CD8-positive, alpha-beta memory T cell (primary cell): ENCODE results near the gene KIF13A. TPM values are rescaled to one million over a fixed set of nuclear protein-coding genes. Genes with fewer than 3 reads are reported as not detected.
A peak's percentile ranks its signal among the peaks of the same experiment; 100 is the strongest.
"Not testable (repeated sequence)": the region's sequence is repeated elsewhere in the genome, so short reads cannot be mapped to it uniquely, and the experiment has no call there.

Experiments
- CTCF ChIA-PET: fragments of 350-600 bp; sonication (Branson Sonifier 250); formaldehyde crosslinking; loops from one replicate; lab custom pipeline; 2021; ENCODE audit warnings: antibody characterized with exemption; lab: Charles Lee
- POLR2A ChIA-PET: fragments of 350-600 bp; sonication (Branson Sonifier 250); formaldehyde crosslinking; loops from one replicate; lab custom pipeline; 2021; ENCODE audit warnings: antibody characterized with exemption; lab: Charles Lee
- DNase-seq, 5 donors: peaks; one replicate each; pipeline versions ENCODE4 v3.0.0 to v3.0.0-alpha.2; 2020 to 2022; ENCODE audit warnings: mixed read lengths in 1 of 5
- H3K27ac ChIP-seq: one replicate; pipeline ENCODE4 v1.7.0; 2013; ENCODE audit warnings: low read depth, mild to moderate bottlenecking, low read length, moderate library complexity
- H3K27me3 ChIP-seq: 2 replicates; pipeline ENCODE4 v1.7.0; 2013; ENCODE audit warnings: low read length, mild to moderate bottlenecking; ENCODE audit not compliant: insufficient read depth, poor library complexity, severe bottlenecking
- H3K36me3 ChIP-seq: 2 replicates; pipeline ENCODE4 v1.7.0; 2013; ENCODE audit warnings: mild to moderate bottlenecking, low read length, moderate library complexity; ENCODE audit not compliant: insufficient read depth
- H3K4me1 ChIP-seq: 2 replicates; pipeline ENCODE4 v1.7.0; 2013; ENCODE audit warnings: mild to moderate bottlenecking, low read length, moderate library complexity; ENCODE audit not compliant: insufficient read depth
- H3K4me3 ChIP-seq: 2 replicates; pipeline ENCODE4 v1.7.0; 2013; ENCODE audit warnings: mild to moderate bottlenecking, low read length
- H3K9me3 ChIP-seq: 2 replicates; pipeline ENCODE4 v1.7.0; 2013; ENCODE audit warnings: mild to moderate bottlenecking, low read length
- H3K27ac Mint-ChIP-seq, 8 donors: one replicate each; pipeline ENCODE4 v1.8.0; 2020 to 2021; ENCODE audit warnings: mixed read lengths in 8 of 8, mild to moderate bottlenecking in 6 of 8, inconsistent platforms in 3 of 8, moderate library complexity in 3 of 8
- H3K27me3 Mint-ChIP-seq, 2 donors: one replicate each; pipeline ENCODE4 v1.8.0; 2020 to 2021; ENCODE audit warnings: mixed read lengths in 2 of 2, mild to moderate bottlenecking in 1 of 2, moderate library complexity in 1 of 2
- H3K36me3 Mint-ChIP-seq, 3 donors: one replicate each; pipeline ENCODE4 v1.8.0; 2020 to 2021; ENCODE audit warnings: mixed read lengths in 3 of 3, inconsistent platforms in 1 of 3, mild to moderate bottlenecking in 1 of 3
- H3K4me1 Mint-ChIP-seq, 3 donors: one replicate each; pipeline ENCODE4 v1.8.0; 2020 to 2021; ENCODE audit warnings: mixed read lengths in 3 of 3, inconsistent platforms in 1 of 3, mild to moderate bottlenecking in 1 of 3
- H3K4me3 Mint-ChIP-seq, 7 donors: one replicate each; pipeline ENCODE4 v1.8.0; 2020 to 2021; ENCODE audit warnings: mixed read lengths in 7 of 7, mild to moderate bottlenecking in 6 of 7, moderate library complexity in 4 of 7, inconsistent platforms in 2 of 7
- H3K9me3 Mint-ChIP-seq, 5 donors: one replicate each; pipeline ENCODE4 v1.8.0; 2020 to 2022; ENCODE audit warnings: mixed read lengths in 5 of 5, mild to moderate bottlenecking in 3 of 5, moderate library complexity in 2 of 5, inconsistent platforms in 1 of 5
- polyA plus RNA-seq: library from polyadenylated mRNA; unstranded; fragments of 300-500 nt; fragmentation: Illumina TruSeq; gene quantifications from one replicate; pipeline ENCODE4 v1.2.3, GENCODE V29; 2021
- total RNA-seq, 2 experiments: library from RNA; stranded (reverse); gene quantifications; one replicate each; pipeline ENCODE4 v1.2.3, GENCODE V29; 2021

KIF13A gene
- total and polyA plus RNA-seq, 3 experiments from 2014 or later = 0.12 to 0.60 (median 0.18) TPM

GRCh38 chr6:17807431-17807830 is 180.0 kb downstream of the KIF13A start:
- H3K4me3 Mint-ChIP-seq, H3K9me3 ChIP-seq, H3K27ac Mint-ChIP-seq, H3K4me3 ChIP-seq, H3K36me3 ChIP-seq, H3K27ac ChIP-seq, H3K27me3 ChIP-seq, H3K4me1 Mint-ChIP-seq, POLR2A ChIA-PET, DNase-seq, H3K36me3 Mint-ChIP-seq, H3K4me1 ChIP-seq: not testable (repeated sequence)
- Mint-ChIP-seq H3K27me3 (peaks cover 14 to 35% of the 10 kb centered on the region in 2 donors), H3K9me3 (peaks cover 5 to 13% (median 9%) of the 10 kb centered on the region in 5 donors)
- CTCF ChIA-PET = interaction anchor here (2.1 kb wide), 1 partner anchor 223 kb away, joined by 5 read pairs; no protein-coding TSS in a partner anchor

- no peak for DNase-seq
- H3K27ac Mint-ChIP-seq = no peak overlapping the region
- peaks cover 0 to 6% (median 0%) of the 10 kb centered on the region in 3 donors for H3K36me3 Mint-ChIP-seq
- H3K4me3 Mint-ChIP-seq = no peak overlapping the region
- Histone ChIP-seq H3K4me1 (no peaks in the 10 kb centered on the region), H3K36me3 (no peaks in the 10 kb centered on the region), H3K9me3 (no peaks in the 10 kb centered on the region), H3K27ac (no peak overlapping the region), H3K27me3 (no peaks in the 10 kb centered on the region), H3K4me3 (no peak overlapping the region)
- peaks cover 5 to 11% (median 8%) of the 10 kb centered on the region in 5 donors for H3K9me3 Mint-ChIP-seq
- ChIA-PET POLR2A (no interaction called here), CTCF (interaction anchor here (0.6 to 3.5 kb wide), 22 partner anchors 9 to 648 kb away, joined by 3 to 24 read pairs (median 6); partner anchors contain the start of genes FAM8A1 and NUP153)
- peaks cover 11 to 44% of the 10 kb centered on the region in 2 donors for H3K27me3 Mint-ChIP-seq
- peaks cover 2 to 8% (median 3%) of the 10 kb centered on the region in 3 donors for H3K4me1 Mint-ChIP-seq
These were observed 184.0 kb downstream of the KIF13A start for GRCh38 chr6:17803409-17803808.

GRCh38 chr6:17798477-17799154 is 188.8 kb downstream of the KIF13A start:
- ChIA-PET CTCF (interaction anchor here (1.0 kb wide), 1 partner anchor 15 kb away, joined by 3 read pairs; no protein-coding TSS in a partner anchor), POLR2A (no interaction called here)
- no peaks in the 10 kb centered on the region for H3K36me3 Mint-ChIP-seq
- Histone ChIP-seq H3K4me1 (no peaks in the 10 kb centered on the region), H3K4me3 (no peak overlapping the region), H3K27me3 (no peaks in the 10 kb centered on the region), H3K27ac (no peak overlapping the region), H3K36me3 (no peaks in the 10 kb centered on the region), H3K9me3 (no peaks in the 10 kb centered on the region)
- peaks cover 4 to 26% of the 10 kb centered on the region in 2 donors for H3K27me3 Mint-ChIP-seq
- H3K4me3 Mint-ChIP-seq = no peak overlapping the region
- H3K27ac Mint-ChIP-seq = no peak overlapping the region
- DNase-seq = no peak
- no peaks in the 10 kb centered on the region for H3K9me3 Mint-ChIP-seq
- no peaks in the 10 kb centered on the region for H3K4me1 Mint-ChIP-seq

GRCh38 chr6:17790489-17790888 is 196.9 kb downstream of the KIF13A start:
- Mint-ChIP-seq H3K4me3 (no peak overlapping the region), H3K36me3 (no peaks in the 10 kb centered on the region), H3K27me3 (peaks cover 5 to 16% of the 10 kb centered on the region in 2 donors), H3K4me1 (no peaks in the 10 kb centered on the region), H3K9me3 (no peaks in the 10 kb centered on the region), H3K27ac (no peak overlapping the region)
- ChIA-PET POLR2A (no interaction called here), CTCF (interaction anchor here (0.7 to 1.4 kb wide), 2 partner anchors 89 to 199 kb away, joined by 3 to 5 read pairs; no protein-coding TSS in a partner anchor)
- DNase-seq = no peak
- Histone ChIP-seq H3K36me3 (no peaks in the 10 kb centered on the region), H3K27me3 (no peaks in the 10 kb centered on the region), H3K27ac (no peak overlapping the region), H3K9me3 (no peaks in the 10 kb centered on the region), H3K4me3 (no peak overlapping the region), H3K4me1 (no peaks in the 10 kb centered on the region)

GRCh38 chr6:17785094-17785787 is 202.2 kb downstream of the KIF13A start:
- no peaks in the 10 kb centered on the region for H3K9me3 ChIP-seq
- ChIA-PET POLR2A (no interaction called here), CTCF (interaction anchor here (1.8 kb wide), 1 partner anchor 19 kb away, joined by 4 read pairs; no protein-coding TSS in a partner anchor)
- H3K4me3 ChIP-seq = no peak overlapping the region
- Mint-ChIP-seq H3K27ac (no peak overlapping the region), H3K4me1 (no peaks in the 10 kb centered on the region), H3K4me3 (no peak overlapping the region), H3K9me3 (no peaks in the 10 kb centered on the region), H3K36me3 (no peaks in the 10 kb centered on the region), H3K27me3 (peaks cover 12 to 30% of the 10 kb centered on the region in 2 donors)
- H3K4me1 ChIP-seq = no peaks in the 10 kb centered on the region
- no peak overlapping the region for H3K27ac ChIP-seq
- no peaks in the 10 kb centered on the region for H3K36me3 ChIP-seq
- DNase-seq = no peak
- no peaks in the 10 kb centered on the region for H3K27me3 ChIP-seq

- CTCF ChIA-PET = no interaction called here
- Histone ChIP-seq H3K27ac (no peak overlapping the region), H3K36me3 (no peaks in the 10 kb centered on the region), H3K4me3 (no peak overlapping the region), H3K4me1 (no peaks in the 10 kb centered on the region), H3K9me3 (no peaks in the 10 kb centered on the region), H3K27me3 (no peaks in the 10 kb centered on the region)
- Mint-ChIP-seq H3K4me1 (no peaks in the 10 kb centered on the region), H3K36me3 (no peaks in the 10 kb centered on the region), H3K4me3 (no peak overlapping the region), H3K9me3 (no peaks in the 10 kb centered on the region), H3K27ac (no peak overlapping the region), H3K27me3 (peaks cover 10 to 23% of the 10 kb centered on the region in 2 donors)
- POLR2A ChIA-PET = no interaction called here
- DNase-seq = no peak
These were observed 207.4 kb downstream of the KIF13A start for GRCh38 chr6:17780061-17780460.

- Mint-ChIP-seq H3K9me3 (no peaks in the 10 kb centered on the region), H3K27ac (peak overlapping the region in 1 of 8 donors; percentile 23), H3K4me3 (no peak overlapping the region), H3K36me3 (no peaks in the 10 kb centered on the region), H3K27me3 (peaks cover 0 to 14% of the 10 kb centered on the region in 2 donors), H3K4me1 (no peaks in the 10 kb centered on the region)
- Histone ChIP-seq H3K27ac (no peak overlapping the region), H3K9me3 (no peaks in the 10 kb centered on the region), H3K36me3 (no peaks in the 10 kb centered on the region), H3K4me1 (no peaks in the 10 kb centered on the region), H3K4me3 (no peak overlapping the region), H3K27me3 (no peaks in the 10 kb centered on the region)
- POLR2A ChIA-PET = no interaction called here
- CTCF ChIA-PET = no interaction called here
- no peak for DNase-seq
These were observed 215.8 kb downstream of the KIF13A start for GRCh38 chr6:17771609-17772008.

- Histone ChIP-seq H3K4me3 (no peak overlapping the region), H3K9me3 (no peaks in the 10 kb centered on the region), H3K4me1 (no peaks in the 10 kb centered on the region), H3K27ac (no peak overlapping the region), H3K36me3 (no peaks in the 10 kb centered on the region), H3K27me3 (no peaks in the 10 kb centered on the region)
- H3K9me3 Mint-ChIP-seq = no peaks in the 10 kb centered on the region
- no peak overlapping the region for H3K27ac Mint-ChIP-seq
- H3K27me3 Mint-ChIP-seq = peaks cover 6 to 32% of the 10 kb centered on the region in 2 donors
- ChIA-PET POLR2A (no interaction called here), CTCF (no interaction called here)
- H3K4me1 Mint-ChIP-seq = no peaks in the 10 kb centered on the region
- DNase-seq = no peak
- H3K4me3 Mint-ChIP-seq = no peak overlapping the region
- no peaks in the 10 kb centered on the region for H3K36me3 Mint-ChIP-seq
These were observed 218.6 kb downstream of the KIF13A start for GRCh38 chr6:17768881-17769280.
